ENCODE measurements around the gene KY.

GRCh38 chr3:134640872-134641470 is 9.9 kb downstream of the KY start:
- no peak for TF ChIP-seq EZH2phosphoT487 (IDR thresholded peaks at IDR 0.05; ENCODE audit: borderline replicate concordance, low read length)
- TF ChIP-seq CTCF (conservative IDR thresholded peaks at IDR 0.05; ENCODE audit: low read depth, low read length), result peak; percentile 58
